Stomach (tissue), 9 donors: Measurements from ENCODE around the gene EFHC2. TPM values are rescaled to one million over a fixed set of nuclear protein-coding genes. Genes with fewer than 3 reads are reported as not detected.

ENCODE experiments used
- DNase-seq, 2 donors: peaks; one replicate each; pipeline versions ENCODE4 v3.0.0 to v3.0.0-alpha.2; 2013 to 2019
- H3K27ac ChIP-seq, 5 donors: fragments of 200-600 bp in 4 of 5; sonication (generic) in 4 of 5; one replicate each; pipeline ENCODE4 v1.5.1; 2013 to 2019; ENCODE audit warnings: mild to moderate bottlenecking in 1 of 5, moderate library complexity in 1 of 5
- H3K27me3 ChIP-seq, 3 donors: fragments of 200-600 bp; sonication (generic); one replicate each; pipeline ENCODE4 v1.5.1; 2017 to 2019; ENCODE audit warnings: mixed run types in 1 of 3
- H3K36me3 ChIP-seq, 4 donors: fragments of 200-600 bp; sonication (generic); 1 replicate in 3 of 4; 2 replicates in 1 of 4; pipeline ENCODE4 v1.5.1; 2016 to 2019
- H3K4me1 ChIP-seq, 4 donors: fragments of 200-600 bp; sonication (generic); one replicate each; pipeline ENCODE4 v1.5.1; 2016 to 2019
- H3K4me3 ChIP-seq, 4 donors: fragments of 200-600 bp; sonication (generic) in 3 of 4; one replicate each; pipeline ENCODE4 v1.5.1; 2016 to 2019; ENCODE audit warnings: mild to moderate bottlenecking in 1 of 4
- H3K9me3 ChIP-seq, 4 donors: fragments of 200-600 bp; sonication (generic); one replicate each; pipeline ENCODE4 v1.5.1; 2016 to 2019
- CTCF ChIP-seq, 7 experiments: fragments of 450-650 bp in 4 of 7; fragments of 200-600 bp in 3 of 7; sonication (generic) in 3 of 7; IDR thresholded peaks; one replicate each; pipeline ENCODE4 v1.5.1; 2016 to 2019; ENCODE audit warnings: antibody characterized with exemption in 7 of 7, control low read depth in 2 of 7, mild to moderate bottlenecking in 1 of 7
- EP300 ChIP-seq: sonication (generic); formaldehyde crosslinking; IDR thresholded peaks from one replicate; pipeline ENCODE4 v1.6.1; 2017; ENCODE audit warnings: antibody characterized with exemption
- POLR2A ChIP-seq, 4 donors: fragments of 450-650 bp; IDR thresholded peaks; one replicate each; pipeline ENCODE4 v1.6.1; 2016; ENCODE audit warnings: antibody characterized with exemption in 4 of 4, control low read depth in 2 of 4, mild to moderate bottlenecking in 1 of 4, moderate library complexity in 1 of 4
- POLR2AphosphoS5 ChIP-seq, 3 donors: sonication (generic); formaldehyde crosslinking; IDR thresholded peaks; one replicate each; pipeline ENCODE4 v1.6.1; 2016; ENCODE audit warnings: antibody characterized with exemption in 3 of 3
- WGBS, 5 donors: extraction: QIAGEN DNeasy Blood & Tissue Kit in 3 of 5; methylation state at CpG; one replicate each; pipeline versions ENCODE4 v1.1.5 to v1.1.7; 2013 to 2018; 5-methylcytosine and 5-hydroxymethylcytosine counted together
- intact Hi-C: fragments of 100-400 bp; cut with DNase I; formaldehyde crosslinking; loops from one replicate; pipeline ENCODE4 v1.15.1; 2023; ENCODE audit warnings: low total_unique reads
- polyA plus RNA-seq, 3 donors: library from polyadenylated mRNA; stranded (reverse); fragments of 200-250 nt; gene quantifications; one replicate each; pipeline ENCODE4 v1.2.3, GENCODE V29; 2013
- total RNA-seq, 5 donors: library from RNA; depleted of rRNA; stranded (reverse); fragments of >200 nt; gene quantifications; one replicate each; pipeline versions ENCODE4 v1.1.0 to v1.2.3, GENCODE V29; 2014 to 2016
- donor health status: healthy with polysubstance abuse.
- donor health status: Bipolar disorder and iron deficiency.
- donor health status: healthy.

EFHC2 gene
- total and polyA plus RNA-seq, 8 donors = 0.37 to 10.0 (median 1.5) TPM; not detected in 1

- no peak for DNase-seq
Observed at GRCh38 chrX:44312421-44312820, 31.1 kb downstream of the EFHC2 start.

GRCh38 chrX:44310227-44310626, 33.2 kb downstream of the EFHC2 start:
- 66 to 100% (median 96%) methylated on average over 19 to 27 of the region's 27 CpGs for WGBS, 5 donors
- intact Hi-C loops = no loop called here

More at GRCh38 chrX:44312421-44312820, 31.1 kb downstream of the EFHC2 start:
- Histone ChIP-seq H3K27ac (no peak overlapping the region), H3K4me3 (no peak overlapping the region), H3K9me3 (no peaks in the 10 kb centered on the region), H3K27me3 (no peaks in the 10 kb centered on the region), H3K36me3 (no peaks in the 10 kb centered on the region), H3K4me1 (peaks cover 0 to 9% (median 0%) of the 10 kb centered on the region in 4 donors)
- TF ChIP-seq POLR2A (IDR thresholded peaks at IDR 0.05) (no peak), POLR2AphosphoS5 (IDR thresholded peaks at IDR 0.05) (no peak), CTCF (IDR thresholded peaks at IDR 0.05) (no peak), EP300 (no peak)
- intact Hi-C loops = no loop called here

GRCh38 chrX:44308869-44309268, 34.6 kb downstream of the EFHC2 start:
- WGBS, 5 donors = 30 to 60% (median 38%) methylated on average over 2 of the region's 2 CpGs
- DNase-seq = no peak
- no peak overlapping the region for H3K4me3 ChIP-seq
- intact Hi-C loops = no loop called here
- no peaks in the 10 kb centered on the region for H3K27me3 ChIP-seq
- H3K9me3 ChIP-seq = no peaks in the 10 kb centered on the region
- H3K4me1 ChIP-seq = peaks cover 0 to 6% (median 2%) of the 10 kb centered on the region in 4 donors
- H3K27ac ChIP-seq = no peak overlapping the region
- H3K36me3 ChIP-seq = no peaks in the 10 kb centered on the region
- no peak for TF ChIP-seq POLR2A (IDR thresholded peaks at IDR 0.05)
- TF ChIP-seq POLR2AphosphoS5 (IDR thresholded peaks at IDR 0.05) = no peak
- TF ChIP-seq CTCF (IDR thresholded peaks at IDR 0.05) = no peak
- no peak for TF ChIP-seq EP300

More at GRCh38 chrX:44310227-44310626, 33.2 kb downstream of the EFHC2 start:
- H3K36me3 ChIP-seq = no peaks in the 10 kb centered on the region
- H3K27me3 ChIP-seq = no peaks in the 10 kb centered on the region
- peaks cover 0 to 9% (median 3%) of the 10 kb centered on the region in 4 donors for H3K4me1 ChIP-seq
- no peak for TF ChIP-seq POLR2AphosphoS5 (IDR thresholded peaks at IDR 0.05)
- TF ChIP-seq EP300 = no peak
- H3K9me3 ChIP-seq = no peaks in the 10 kb centered on the region
- H3K27ac ChIP-seq = no peak overlapping the region
- H3K4me3 ChIP-seq = no peak overlapping the region
- no peak for DNase-seq

GRCh38 chrX:44306356-44306755, 37.1 kb downstream of the EFHC2 start:
- no peak overlapping the region for H3K4me3 ChIP-seq
- 33 to 77% (median 48%) methylated on average over 5 of the region's 5 CpGs for WGBS, 5 donors
- DNase-seq = peak; percentile 34 to 37
- peaks cover 0 to 6% (median 0%) of the 10 kb centered on the region in 4 donors for H3K4me1 ChIP-seq
- TF ChIP-seq POLR2A (IDR thresholded peaks at IDR 0.05) (no peak), EP300 (no peak), CTCF (IDR thresholded peaks at IDR 0.05) (no peak), POLR2AphosphoS5 (IDR thresholded peaks at IDR 0.05) (no peak)
- no peaks in the 10 kb centered on the region for H3K9me3 ChIP-seq
- no peaks in the 10 kb centered on the region for H3K27me3 ChIP-seq
- no peak overlapping the region for H3K27ac ChIP-seq
- H3K36me3 ChIP-seq = no peaks in the 10 kb centered on the region
- intact Hi-C loops = no loop called here

GRCh38 chrX:44305921-44306320, 37.6 kb downstream of the EFHC2 start:
- Histone ChIP-seq H3K27me3 (no peaks in the 10 kb centered on the region), H3K36me3 (no peaks in the 10 kb centered on the region), H3K9me3 (no peaks in the 10 kb centered on the region), H3K27ac (no peak overlapping the region), H3K4me1 (peaks cover 0 to 6% (median 0%) of the 10 kb centered on the region in 4 donors), H3K4me3 (no peak overlapping the region)
- no peak for DNase-seq
- TF ChIP-seq POLR2A (IDR thresholded peaks at IDR 0.05) (no peak), EP300 (no peak), POLR2AphosphoS5 (IDR thresholded peaks at IDR 0.05) (no peak), CTCF (IDR thresholded peaks at IDR 0.05) (no peak)
- intact Hi-C loops = no loop called here
- whole genome bisulfite sequencing, 5 donors = 63 to 87% (median 70%) methylated on average over 3 to 4 of the region's 4 CpGs
